ENCODE results near the gene GRB2.

DNA sequence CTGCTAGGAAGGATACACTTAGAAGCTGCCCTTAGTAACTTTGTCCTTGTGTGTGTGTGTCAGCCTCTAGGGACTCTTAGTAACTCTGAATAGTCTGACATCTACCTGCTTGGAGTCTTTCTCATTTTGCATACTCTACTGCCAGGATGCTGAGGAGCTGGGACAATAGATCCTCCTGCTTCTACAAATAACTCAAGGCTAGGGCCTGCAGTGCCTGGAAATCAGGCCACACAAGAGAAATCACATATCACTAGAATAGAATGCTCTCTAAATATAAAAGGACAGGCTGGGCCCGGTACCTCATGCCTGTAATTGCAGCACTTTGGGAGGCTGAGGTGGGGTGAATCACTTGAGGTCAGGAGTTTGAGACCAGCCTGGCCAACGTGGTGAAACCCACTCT lies 77.7 kb downstream of the GRB2 start:
- TF ChIP-seq, protein P1, sequence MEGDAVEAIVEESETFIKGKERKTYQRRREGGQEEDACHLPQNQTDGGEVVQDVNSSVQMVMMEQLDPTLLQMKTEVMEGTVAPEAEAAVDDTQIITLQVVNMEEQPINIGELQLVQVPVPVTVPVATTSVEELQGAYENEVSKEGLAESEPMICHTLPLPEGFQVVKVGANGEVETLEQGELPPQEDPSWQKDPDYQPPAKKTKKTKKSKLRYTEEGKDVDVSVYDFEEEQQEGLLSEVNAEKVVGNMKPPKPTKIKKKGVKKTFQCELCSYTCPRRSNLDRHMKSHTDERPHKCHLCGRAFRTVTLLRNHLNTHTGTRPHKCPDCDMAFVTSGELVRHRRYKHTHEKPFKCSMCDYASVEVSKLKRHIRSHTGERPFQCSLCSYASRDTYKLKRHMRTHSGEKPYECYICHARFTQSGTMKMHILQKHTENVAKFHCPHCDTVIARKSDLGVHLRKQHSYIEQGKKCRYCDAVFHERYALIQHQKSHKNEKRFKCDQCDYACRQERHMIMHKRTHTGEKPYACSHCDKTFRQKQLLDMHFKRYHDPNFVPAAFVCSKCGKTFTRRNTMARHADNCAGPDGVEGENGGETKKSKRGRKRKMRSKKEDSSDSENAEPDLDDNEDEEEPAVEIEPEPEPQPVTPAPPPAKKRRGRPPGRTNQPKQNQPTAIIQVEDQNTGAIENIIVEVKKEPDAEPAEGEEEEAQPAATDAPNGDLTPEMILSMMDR (IDR thresholded peaks at IDR 0.05) = no peak
- no peak for TF ChIP-seq POLR2A (IDR thresholded peaks at IDR 0.05)

All from Peyer's patch (tissue), 4 donors.